Esophagus muscularis mucosa (tissue), 4 donors: ENCODE results near the gene SH3BGRL. TPM values are rescaled to one million over a fixed set of nuclear protein-coding genes. Genes with fewer than 3 reads are reported as not detected.
A peak's percentile ranks its signal among the peaks of the same experiment; 100 is the strongest.

Source experiments
- DNase-seq: peaks from one replicate; pipeline ENCODE4 v3.0.0-alpha.2; 2017; ENCODE audit errors: extremely low spot score
- H3K27ac ChIP-seq, 4 donors: fragments of 200-600 bp; sonication (generic); replicated peaks in 1 of 4; 1 replicate in 3 of 4; 2 replicates in 1 of 4; pipeline ENCODE4 v1.5.1; 2016 to 2019; ENCODE audit warnings: mild to moderate bottlenecking in 1 of 4
- H3K27me3 ChIP-seq, 4 donors: fragments of 200-600 bp; sonication (generic); one replicate each; pipeline versions ENCODE4 v1.5.1 to v1.6.0; 2016 to 2019
- H3K36me3 ChIP-seq, 4 donors: fragments of 200-600 bp; sonication (generic); one replicate each; pipeline ENCODE4 v1.5.1; 2016 to 2019
- H3K4me1 ChIP-seq, 4 donors: fragments of 200-600 bp; sonication (generic); one replicate each; pipeline ENCODE4 v1.5.1; 2016 to 2019
- H3K4me3 ChIP-seq, 4 donors: fragments of 200-600 bp; sonication (generic); 1 replicate in 2 of 4; 2 replicates in 2 of 4; pipeline ENCODE4 v1.5.1; 2016 to 2019; ENCODE audit warnings: mild to moderate bottlenecking in 4 of 4, moderate library complexity in 1 of 4
- H3K9me3 ChIP-seq, 4 donors: fragments of 200-600 bp; sonication (generic); 1 replicate in 3 of 4; 2 replicates in 1 of 4; pipeline ENCODE4 v1.5.1; 2016 to 2019
- EP300 ChIP-seq: sonication (generic); formaldehyde crosslinking; IDR thresholded peaks from one replicate; pipeline ENCODE4 v1.6.1; 2017; ENCODE audit warnings: antibody characterized with exemption
- POLR2A ChIP-seq: fragments of 450-650 bp; IDR thresholded peaks from one replicate; pipeline ENCODE4 v1.6.1; 2017; ENCODE audit warnings: antibody characterized with exemption, moderate library complexity, mild to moderate bottlenecking, low read depth
- POLR2AphosphoS5 ChIP-seq, 2 donors: sonication (generic); formaldehyde crosslinking; IDR thresholded peaks; one replicate each; pipeline ENCODE4 v1.6.1; 2017; ENCODE audit warnings: antibody characterized with exemption in 2 of 2
- WGBS: methylation state at CpG from one replicate; pipeline ENCODE4 v1.1.5; 2018; 5-methylcytosine and 5-hydroxymethylcytosine counted together
- intact Hi-C: fragments of 100-400 bp; cut with DNase I; formaldehyde crosslinking; loops from one replicate; pipeline ENCODE4 v1.15.1; 2023
- total RNA-seq, 4 donors: library from RNA; depleted of rRNA; stranded (reverse); fragments of >200 nt; gene quantifications; one replicate each; pipeline versions ENCODE4 v1.1.0 to v1.2.1, GENCODE V29; 2016
- TF ChIP-seq, protein P1 (sequence below), 3 experiments: fragments of 200-600 bp in 2 of 3; fragments of 450-650 bp in 1 of 3; sonication (generic) in 2 of 3; IDR thresholded peaks; one replicate each; pipeline ENCODE4 v1.5.1; 2017 to 2019; ENCODE audit warnings: antibody characterized with exemption in 3 of 3, mild to moderate bottlenecking in 2 of 3, moderate library complexity in 1 of 3

The SH3BGRL gene
- total RNA-seq, 4 donors from 2014 or later, result 251 to 338 (median 290) TPM

DNA sequence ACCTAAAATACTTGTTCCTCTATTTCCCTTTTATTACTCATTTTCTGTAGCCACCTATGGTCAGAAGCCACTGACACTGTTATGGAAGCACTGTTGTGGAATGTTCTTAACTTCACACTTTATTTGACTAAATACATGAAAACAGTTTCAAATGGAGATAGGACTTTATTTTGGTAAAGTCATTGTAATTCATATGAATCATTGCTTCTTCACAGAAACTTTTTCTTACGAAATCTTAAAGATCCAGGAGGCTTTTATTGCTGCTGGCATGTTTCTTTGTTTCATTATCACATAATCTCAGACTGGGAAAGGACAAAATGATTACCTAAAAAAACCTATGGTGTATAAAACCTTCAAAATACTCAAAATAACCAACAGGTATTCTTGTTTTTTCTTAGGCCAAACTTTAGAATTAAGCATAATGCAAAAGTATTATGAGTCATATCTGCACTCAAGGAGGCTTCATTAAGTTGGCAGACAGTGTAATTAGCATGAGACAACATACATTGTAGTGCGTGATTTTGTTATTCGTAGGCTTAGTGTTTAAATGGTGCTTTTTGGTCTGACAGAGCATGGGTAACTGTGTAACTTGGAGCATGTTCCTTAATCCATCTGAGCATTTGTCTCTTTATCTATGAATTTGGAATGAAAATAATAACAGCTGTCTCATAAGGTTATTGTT, 58.0 kb downstream of the SH3BGRL start:
- H3K4me3 ChIP-seq, result no peak overlapping the region
- H3K9me3 ChIP-seq, result no peaks in the 10 kb centered on the region
- H3K36me3 ChIP-seq, result no peaks in the 10 kb centered on the region
- DNase-seq, result no peak
- intact Hi-C loops, result loop anchor here (5.0 kb wide), 1 partner anchor 58 kb away; the partner anchor contains the start of genes HMGN5 and SH3BGRL
- peaks cover 0 to 69% (median 43%) of the 10 kb centered on the region in 4 donors for H3K4me1 ChIP-seq
- no peaks in the 10 kb centered on the region for H3K27me3 ChIP-seq
- 53% methylated on average over 3 of the region's 3 CpGs for WGBS
- TF ChIP-seq POLR2A (no peak), EP300 (no peak), POLR2AphosphoS5 (IDR thresholded peaks at IDR 0.05) (no peak)
- TF ChIP-seq, protein P1, sequence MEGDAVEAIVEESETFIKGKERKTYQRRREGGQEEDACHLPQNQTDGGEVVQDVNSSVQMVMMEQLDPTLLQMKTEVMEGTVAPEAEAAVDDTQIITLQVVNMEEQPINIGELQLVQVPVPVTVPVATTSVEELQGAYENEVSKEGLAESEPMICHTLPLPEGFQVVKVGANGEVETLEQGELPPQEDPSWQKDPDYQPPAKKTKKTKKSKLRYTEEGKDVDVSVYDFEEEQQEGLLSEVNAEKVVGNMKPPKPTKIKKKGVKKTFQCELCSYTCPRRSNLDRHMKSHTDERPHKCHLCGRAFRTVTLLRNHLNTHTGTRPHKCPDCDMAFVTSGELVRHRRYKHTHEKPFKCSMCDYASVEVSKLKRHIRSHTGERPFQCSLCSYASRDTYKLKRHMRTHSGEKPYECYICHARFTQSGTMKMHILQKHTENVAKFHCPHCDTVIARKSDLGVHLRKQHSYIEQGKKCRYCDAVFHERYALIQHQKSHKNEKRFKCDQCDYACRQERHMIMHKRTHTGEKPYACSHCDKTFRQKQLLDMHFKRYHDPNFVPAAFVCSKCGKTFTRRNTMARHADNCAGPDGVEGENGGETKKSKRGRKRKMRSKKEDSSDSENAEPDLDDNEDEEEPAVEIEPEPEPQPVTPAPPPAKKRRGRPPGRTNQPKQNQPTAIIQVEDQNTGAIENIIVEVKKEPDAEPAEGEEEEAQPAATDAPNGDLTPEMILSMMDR (IDR thresholded peaks at IDR 0.05), result no peak
- H3K27ac ChIP-seq, result peak overlapping the region; percentile 62 to 79 (median 74)

DNA sequence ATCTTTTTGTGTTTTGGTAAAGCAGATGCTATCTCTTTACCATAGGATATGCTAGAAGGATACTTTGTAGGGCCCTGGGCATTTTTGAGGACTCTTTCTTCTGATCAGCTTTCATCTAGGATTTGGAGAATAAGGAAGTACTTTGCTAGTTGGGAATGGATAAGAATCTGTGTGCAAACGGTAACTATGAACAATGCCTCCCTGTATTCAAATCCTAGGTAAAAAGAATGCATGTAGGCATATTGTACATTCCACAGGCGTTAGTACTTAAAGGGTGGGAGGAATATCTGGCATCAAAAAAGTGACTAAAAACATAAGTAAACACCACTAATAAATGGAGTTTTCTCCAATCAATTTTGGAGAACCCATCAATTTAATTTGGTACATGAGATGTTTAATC, 59.7 kb downstream of the SH3BGRL start:
- Histone ChIP-seq H3K36me3 (no peaks in the 10 kb centered on the region), H3K9me3 (no peaks in the 10 kb centered on the region), H3K4me3 (no peak overlapping the region), H3K27ac (peak overlapping the region; percentile 62 to 79 (median 74)), H3K4me1 (peaks cover 0 to 54% (median 43%) of the 10 kb centered on the region in 4 donors), H3K27me3 (no peaks in the 10 kb centered on the region)
- TF ChIP-seq EP300, result no peak
- TF ChIP-seq, protein P1 (IDR thresholded peaks at IDR 0.05), result no peak
- TF ChIP-seq POLR2AphosphoS5 (IDR thresholded peaks at IDR 0.05), result no peak
- TF ChIP-seq POLR2A, result no peak
- 51% methylated on average over 2 of the region's 2 CpGs for WGBS
- no peak for DNase-seq
- intact Hi-C loops, result loop anchor here (5.0 kb wide), 1 partner anchor 59 kb away; the partner anchor contains the start of genes HMGN5 and SH3BGRL

DNA sequence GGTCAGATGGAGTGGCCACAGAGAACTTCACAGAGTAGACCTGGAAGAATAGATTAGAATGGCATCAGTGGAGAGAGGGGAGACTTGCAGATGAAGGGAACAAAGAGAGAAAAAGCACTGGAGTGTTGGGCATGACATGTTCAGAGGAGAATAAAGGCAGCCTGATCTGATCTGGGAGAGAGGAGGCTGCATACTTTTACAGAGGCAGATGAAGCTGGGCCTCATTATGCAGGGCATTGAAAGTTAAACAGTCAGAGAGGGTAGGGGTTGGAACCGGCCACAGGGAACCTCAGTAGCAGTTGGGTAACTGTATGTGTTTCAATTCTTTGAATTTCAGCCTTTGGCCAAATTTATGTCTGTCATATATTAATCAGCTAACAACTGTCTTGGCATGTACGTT, 61.2 kb downstream of the SH3BGRL start:
- intact Hi-C loops, result loop anchor here (5.0 kb wide), 1 partner anchor 61 kb away; the partner anchor contains the start of genes HMGN5 and SH3BGRL
- Histone ChIP-seq H3K9me3 (no peaks in the 10 kb centered on the region), H3K4me3 (no peak overlapping the region), H3K4me1 (peaks cover 0 to 51% (median 39%) of the 10 kb centered on the region in 4 donors), H3K27ac (peak overlapping the region; percentile 62 to 79 (median 74)), H3K36me3 (no peaks in the 10 kb centered on the region), H3K27me3 (no peaks in the 10 kb centered on the region)
- DNase-seq, result no peak
- TF ChIP-seq POLR2A (no peak), POLR2AphosphoS5 (IDR thresholded peaks at IDR 0.05) (no peak)
- TF ChIP-seq, protein P1 (IDR thresholded peaks at IDR 0.05), result no peak
- WGBS, result 50% methylated on average over 2 of the region's 2 CpGs

DNA sequence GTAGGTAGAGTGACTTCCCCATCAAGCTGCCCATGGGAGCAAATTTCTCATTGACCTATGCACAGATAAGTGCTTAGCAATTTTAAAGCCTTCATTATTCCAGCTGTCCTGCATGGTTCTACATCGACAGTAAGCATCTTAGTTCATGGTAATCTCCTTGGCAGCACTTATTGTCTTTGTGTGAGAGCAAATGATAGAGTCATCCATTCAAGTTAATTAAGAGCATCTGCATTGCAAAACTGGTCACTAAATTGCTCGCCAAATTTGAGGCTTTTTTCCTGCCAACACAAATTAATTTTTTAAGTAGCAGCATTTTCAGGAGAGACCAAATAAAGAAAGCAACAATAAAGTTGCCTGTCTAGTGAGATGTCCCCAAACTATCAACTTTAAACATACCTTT, 76.7 kb downstream of the SH3BGRL start:
- Histone ChIP-seq H3K4me3 (no peak overlapping the region), H3K27ac (no peak overlapping the region), H3K36me3 (peaks cover 0 to 35% (median 15%) of the 10 kb centered on the region in 4 donors), H3K27me3 (no peaks in the 10 kb centered on the region), H3K9me3 (no peaks in the 10 kb centered on the region), H3K4me1 (no peaks in the 10 kb centered on the region)
- 75% methylated on average over 2 of the region's 2 CpGs for WGBS
- intact Hi-C loops, result no loop called here
- DNase-seq, result no peak
- TF ChIP-seq, protein P1 (IDR thresholded peaks at IDR 0.05), result no peak
- TF ChIP-seq POLR2A, result no peak
- no peak for TF ChIP-seq POLR2AphosphoS5 (IDR thresholded peaks at IDR 0.05)
- TF ChIP-seq EP300, result no peak
